GM18526 (cell line): ENCODE data around the gene RAB31.

ENCODE experiments used
- POLR2A ChIP-seq: IDR thresholded peaks from 3 replicates; pipeline ENCODE4 v1.6.1; 2011; ENCODE audit not compliant: insufficient read length; ENCODE audit errors: extremely low read depth

RAB31 gene

DNA sequence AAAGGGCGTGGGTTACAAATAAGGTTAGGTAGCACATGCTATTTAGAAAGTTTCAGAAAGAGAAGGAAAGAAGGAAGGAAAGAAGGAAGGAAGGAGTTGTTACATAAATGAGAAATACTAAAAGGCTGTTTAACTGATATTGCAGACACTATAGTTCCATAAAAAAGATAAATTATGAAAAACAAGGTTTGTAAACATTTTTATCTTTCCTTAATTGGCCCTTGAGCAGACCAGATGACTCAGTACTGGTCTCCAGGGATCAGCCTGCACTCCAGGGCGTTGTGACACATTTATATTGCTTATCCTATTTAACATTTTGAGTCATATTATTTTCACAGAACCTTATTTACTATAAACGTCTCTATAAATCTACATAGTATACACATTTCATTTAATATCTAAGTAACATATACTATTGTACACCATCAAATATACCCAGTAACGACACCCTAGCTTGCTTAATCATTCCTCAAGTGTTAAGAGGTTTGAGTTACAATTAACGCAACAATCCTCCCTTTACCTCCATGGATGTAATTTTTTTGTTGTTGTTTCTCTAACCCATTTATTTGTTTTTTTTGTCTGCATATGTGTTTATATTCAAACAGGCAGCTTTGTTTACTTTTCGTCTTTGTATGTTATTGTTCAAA lies 2.8 kb upstream of the RAB31 start:
- TF ChIP-seq POLR2A, result no peak

DNA sequence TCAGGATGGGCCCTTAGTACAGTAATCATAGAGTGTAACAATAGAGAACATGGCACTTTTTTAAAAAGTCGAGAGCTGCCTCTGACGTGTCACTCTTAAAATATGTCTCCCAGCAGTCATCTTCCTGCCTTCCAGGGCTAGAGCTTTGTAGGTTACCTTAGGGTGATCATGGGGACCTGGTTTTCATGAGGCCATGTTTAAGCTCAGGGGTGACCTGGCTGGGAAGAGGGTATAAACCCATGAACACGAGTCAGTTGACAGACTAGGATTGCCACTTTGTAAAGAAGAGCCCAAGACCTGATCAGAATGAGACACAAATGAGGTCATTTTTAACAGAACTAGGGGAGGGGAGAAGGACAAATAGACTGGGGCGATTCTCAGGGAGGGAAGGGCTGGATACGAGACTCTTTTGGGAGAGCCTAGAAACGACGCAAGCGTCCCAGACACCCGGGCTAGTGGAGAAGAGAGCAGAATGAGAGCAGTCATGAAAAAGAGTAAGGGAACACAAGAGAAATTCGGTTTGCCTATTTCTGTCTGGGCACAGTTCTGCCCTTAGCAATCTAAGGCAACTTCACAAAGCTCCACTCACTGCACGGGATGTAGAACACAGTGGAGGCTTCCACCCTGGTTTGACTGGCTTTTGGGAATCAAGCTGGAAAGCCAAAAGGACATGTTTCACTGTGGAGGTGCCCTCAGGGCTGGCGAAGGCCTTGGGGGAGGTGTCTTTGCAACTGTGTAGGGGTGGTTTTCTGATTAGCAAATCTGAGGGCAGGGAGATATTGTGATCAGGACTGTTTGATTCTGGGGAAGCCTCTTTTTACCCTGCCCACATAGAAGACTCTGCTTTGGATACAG lies 1.8 kb upstream of the RAB31 start:
- TF ChIP-seq POLR2A, result no peak

DNA sequence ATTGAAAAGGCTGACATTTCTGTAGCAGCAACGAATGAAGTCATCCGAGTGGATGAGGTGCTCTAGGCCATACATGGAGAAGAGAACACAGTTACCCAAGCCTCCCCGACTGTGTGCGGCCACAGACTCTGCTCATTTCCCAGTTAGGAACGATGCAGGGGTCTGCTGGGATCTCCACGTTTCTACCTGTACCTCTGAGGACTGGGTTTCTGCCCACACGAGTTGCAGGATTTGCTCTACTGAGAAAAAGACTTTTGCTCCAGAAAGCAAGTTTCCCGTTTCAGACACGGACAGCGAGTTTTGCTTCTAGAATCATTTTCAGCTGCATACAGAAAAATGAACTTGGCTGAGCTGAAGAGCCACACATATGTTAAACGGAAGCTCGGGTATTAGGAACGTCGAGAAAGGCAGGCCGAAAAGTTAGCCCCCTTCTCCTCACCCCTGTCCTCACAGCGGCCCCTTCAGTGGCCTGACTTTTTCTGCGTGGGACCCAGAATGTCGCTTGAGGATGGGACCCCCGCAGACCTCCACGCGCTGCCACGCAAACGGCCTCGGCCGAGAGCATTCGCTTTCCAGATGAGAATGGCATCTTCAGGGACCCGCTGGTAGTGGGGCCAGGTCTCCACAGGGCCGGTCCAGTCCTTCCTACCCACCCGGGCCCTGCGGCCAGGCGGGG lies 582 bp upstream of the RAB31 start:
- TF ChIP-seq POLR2A, result no peak

DNA sequence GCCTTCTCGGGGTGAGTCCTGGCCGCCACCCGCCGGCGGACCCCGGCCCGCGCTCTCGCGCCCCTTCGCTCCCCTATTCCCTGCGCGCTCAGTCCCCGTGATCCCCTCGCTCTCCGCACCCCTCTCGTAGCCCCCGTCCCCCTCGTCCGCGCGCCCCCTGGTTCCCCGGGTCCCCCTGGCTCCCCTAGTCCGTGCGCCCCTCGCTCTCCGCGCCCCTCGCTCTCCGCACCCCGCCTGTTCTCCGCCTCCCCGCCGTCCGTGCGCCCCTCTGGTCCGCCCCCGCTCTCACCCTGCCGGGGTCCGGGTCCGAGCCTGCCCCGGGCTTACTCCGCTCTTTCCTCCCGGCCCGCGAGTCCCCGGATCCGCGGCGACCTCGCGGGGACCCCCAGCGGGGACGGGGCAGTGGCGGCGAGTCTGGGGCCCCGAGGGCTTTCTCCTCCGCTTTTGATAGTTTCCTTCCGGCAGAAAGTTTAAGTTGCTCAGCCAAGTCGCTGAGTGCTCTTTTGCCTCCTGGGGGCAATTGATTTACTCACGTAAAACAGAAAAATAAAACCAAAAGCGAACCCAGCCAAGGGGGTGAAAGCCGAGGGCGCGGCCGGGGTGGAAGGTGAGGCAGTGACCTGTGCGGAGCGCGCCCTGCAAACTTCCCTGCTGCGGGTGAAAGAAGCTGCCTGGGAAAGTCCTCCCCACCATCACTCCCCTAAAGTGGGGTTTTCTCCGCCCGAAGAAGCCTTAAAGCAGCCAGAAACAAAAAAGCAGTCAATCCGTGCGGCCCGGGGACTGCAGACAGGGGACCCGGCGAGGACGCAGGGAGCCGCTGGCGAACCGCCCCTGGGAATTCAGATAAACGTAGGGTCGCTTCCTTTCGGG lies 568 bp downstream of the RAB31 start:
- TF ChIP-seq POLR2A, result no peak

DNA sequence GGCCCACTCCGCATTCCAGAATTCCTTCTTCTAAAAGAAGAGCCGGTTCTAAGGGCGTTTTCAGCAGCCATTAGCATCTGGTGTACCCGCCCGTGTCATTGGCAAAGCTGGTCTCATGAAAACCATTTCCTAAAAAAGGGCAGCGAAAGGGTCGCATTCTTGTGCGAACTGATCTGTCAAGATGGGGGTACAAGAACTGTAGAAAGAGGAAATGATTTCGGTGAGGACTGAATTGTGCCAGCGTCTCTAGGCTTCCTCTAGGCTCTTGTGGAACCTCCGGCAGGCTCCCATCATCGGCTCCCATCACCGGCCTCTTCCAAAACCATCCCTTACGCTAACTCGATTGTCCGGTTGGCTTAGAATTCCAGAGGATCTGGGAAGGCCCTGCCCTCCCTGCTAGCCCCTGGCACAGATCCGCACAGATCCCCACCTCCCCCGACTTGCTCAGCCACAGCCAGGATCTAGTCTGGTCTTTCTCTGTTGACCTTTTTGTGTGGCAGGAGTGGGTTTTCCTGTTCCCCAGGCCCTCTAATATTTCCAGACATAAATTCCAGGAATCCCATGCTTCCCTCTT lies 1.3 kb downstream of the RAB31 start:
- TF ChIP-seq POLR2A, result no peak

DNA sequence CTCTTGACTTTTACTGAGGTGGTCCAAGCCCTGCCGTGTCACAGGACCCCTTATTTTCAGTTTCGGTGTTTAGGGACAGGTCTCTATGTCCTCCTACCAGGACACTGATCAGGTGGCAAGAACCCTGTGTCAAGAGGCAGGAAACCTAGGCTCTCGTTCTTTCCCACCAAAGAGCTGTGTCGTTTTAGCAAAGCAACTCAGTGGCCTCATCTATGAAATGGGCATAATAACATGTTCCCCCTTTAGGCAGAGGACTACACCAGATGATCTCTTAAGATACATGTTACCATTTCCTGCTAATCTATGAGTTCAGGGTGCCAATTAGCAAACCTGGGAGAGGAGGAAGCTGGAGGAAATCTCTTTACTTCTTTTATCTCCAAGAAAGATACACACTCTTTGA lies 1.9 kb downstream of the RAB31 start:
- TF ChIP-seq POLR2A, result no peak

DNA sequence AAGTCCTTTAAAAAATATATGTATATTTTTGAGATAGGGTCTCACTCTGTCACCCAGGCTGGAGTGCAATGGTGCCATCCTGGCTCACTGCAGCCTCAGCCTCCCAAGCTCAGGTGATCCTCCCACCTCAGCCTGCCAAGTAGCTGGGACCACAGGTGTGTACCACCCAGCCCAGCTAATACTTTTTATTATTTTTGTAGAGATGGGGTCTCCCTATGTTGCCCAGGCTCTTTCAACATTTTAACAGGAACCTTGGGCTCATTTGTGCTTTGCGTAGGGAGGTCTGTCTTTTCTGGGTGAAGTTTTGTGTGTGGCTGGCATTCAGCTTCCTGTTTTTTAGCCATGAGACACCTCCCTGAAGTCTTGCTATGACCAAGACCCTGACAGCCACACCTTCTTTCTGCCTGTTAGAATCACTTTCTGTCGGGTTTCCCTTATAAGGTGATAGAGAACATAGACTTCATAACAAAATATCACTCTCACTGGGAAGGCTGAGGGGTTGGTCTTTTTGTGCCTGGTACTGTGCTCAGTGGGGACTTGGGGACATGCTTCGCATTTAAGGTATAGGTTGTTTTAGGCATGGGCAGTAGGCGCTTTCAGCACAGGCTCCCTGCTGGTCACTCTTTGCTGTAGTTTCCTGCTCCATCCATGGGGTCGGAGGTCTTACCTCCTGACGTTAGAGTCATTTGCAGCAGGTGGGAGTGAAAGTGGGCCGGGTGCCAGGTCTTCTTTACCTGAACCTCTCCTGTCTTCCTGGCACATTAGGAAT lies 3.4 kb downstream of the RAB31 start:
- TF ChIP-seq POLR2A, result no peak

DNA sequence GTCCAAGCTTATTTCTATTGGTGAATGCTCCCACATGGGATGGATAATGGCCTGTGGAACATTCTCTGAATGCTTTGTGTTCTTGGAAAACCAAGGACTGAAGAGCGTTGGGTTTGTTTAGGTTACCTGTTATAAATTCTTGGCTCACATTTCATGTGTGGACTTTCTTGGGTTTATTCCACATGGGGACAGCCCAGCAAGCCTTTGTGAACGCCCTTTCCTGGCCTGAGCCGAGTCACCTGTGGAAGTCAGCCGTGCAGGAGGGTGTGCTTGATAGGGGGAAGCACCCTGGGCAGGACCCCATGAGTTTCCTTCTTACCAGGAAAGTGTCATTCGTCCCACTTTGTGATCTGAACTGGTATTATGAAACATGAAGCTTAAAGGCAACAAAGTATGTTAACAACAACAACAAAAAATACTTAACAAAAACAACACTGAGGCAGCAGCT lies 4.1 kb downstream of the RAB31 start:
- no peak for TF ChIP-seq POLR2A

DNA sequence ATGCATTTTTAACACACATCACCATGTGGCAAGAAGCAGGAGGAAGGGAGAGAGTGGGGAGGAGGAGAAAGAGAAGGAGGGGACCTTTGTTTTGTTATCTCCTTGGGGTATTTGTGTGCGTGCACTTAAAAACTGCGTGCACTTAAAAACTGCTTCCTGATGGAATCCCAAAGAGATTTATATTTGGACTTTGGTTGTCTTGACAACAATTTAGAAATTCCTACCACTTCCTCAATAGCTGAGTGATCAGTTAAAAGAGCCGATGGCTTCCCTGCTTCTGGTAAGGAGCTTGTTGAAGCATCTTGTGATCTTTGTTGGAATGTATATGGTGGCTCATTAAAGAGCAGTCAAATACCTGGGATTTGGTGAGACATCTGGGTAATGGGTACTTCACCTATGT lies 4.5 kb downstream of the RAB31 start:
- no peak for TF ChIP-seq POLR2A

DNA sequence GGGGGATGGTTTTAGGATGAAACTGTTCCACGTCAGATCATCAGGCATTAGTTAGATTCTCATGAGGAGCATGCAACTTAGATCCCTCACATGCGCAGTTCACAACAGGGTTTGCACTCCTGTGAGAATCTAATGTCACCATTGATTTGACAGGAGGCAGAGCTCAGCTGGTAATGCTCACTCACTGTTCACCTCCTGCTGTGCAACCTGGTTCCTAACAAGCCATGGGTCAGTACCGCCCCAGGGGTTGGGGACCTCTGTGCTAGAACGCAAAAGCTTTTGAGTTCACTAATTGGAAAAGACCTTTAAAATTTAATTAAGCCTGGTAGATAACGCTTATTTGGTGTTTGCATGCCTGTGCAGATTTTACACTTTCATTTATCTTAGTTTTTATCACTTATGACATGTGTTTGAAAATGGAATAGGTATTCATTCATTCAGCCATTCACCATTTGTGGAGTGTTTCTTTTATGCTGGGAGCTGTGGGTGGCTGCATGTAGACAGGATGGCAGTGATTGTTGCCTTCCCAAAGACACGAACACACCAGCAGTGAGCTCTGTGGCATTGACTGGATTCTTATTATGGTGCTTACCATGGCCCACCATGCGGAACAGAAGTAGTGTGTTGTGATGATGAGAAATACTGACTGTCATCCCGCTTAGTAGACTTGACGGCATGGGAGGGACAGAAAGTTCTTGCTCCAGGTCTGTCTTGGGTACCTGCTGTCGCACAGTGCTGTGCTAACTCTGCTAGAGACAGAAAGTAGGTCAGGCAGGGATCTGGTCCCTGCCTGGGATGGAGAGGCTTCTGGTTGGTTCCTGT lies 6.4 kb downstream of the RAB31 start:
- TF ChIP-seq POLR2A, result no peak

DNA sequence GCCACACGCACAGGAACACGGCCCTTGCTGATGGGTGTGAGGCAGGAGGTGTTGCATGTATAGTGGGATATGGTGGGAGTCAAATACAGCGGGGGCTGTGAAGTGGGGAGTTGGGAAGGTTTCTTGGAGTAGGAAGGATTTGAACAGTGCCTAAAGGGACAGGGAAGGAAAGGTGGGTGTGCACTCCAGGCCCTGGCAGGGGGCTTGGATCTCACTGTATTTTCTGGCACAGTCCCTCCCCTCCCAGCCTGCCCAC lies 6.9 kb downstream of the RAB31 start:
- TF ChIP-seq POLR2A, result no peak

DNA sequence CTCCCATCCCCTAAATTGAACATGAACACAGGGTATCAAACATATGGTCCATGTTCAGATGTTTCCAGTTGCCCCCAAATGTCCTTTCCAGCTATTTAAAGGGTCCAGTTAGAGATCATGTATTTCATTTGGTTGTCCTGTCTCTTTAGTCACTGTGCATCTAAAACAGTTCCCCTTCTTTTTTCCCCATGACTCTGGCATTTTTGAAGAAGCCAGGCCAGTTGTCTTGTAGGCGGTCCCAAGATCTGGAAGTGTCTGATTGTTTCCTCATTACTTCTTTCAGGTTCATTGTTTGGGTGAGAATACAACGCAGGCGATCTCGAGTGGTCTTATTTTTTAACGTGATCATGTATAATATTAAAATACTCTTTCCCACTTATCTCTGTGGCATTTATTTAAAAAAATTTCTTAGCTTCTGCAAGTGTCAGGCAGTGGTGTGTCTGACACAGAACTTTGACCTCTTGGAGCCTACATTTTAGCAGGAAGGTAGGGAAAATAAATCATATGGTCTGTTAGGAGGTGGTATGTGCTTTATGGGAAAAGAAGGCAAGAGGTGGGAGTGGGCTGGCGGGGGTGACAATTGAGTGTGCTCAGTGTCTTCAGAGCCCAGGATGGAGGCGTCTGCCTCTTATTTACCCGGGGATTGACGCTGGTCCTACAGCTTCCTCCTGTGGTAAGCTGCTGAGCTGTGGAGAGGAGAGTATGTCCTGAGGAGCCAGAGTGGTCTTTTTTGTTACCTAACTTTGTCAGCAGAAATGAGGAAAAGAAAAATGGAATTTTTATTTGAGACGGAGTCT lies 8.1 kb downstream of the RAB31 start:
- no peak for TF ChIP-seq POLR2A
